ENCODE data around the gene NCAPH2.

NCAPH2 gene

GRCh38 chr22:50520826-50521453 is 12.9 kb downstream of the NCAPH2 start:
- no peak for TF ChIP-seq CTCF (IDR thresholded peaks at IDR 0.05; ENCODE audit: control extremely low read depth, extremely low read depth, low read depth, missing control alignments)
- ChIA-PET POLR2A (interaction anchor here (1.0 kb wide), 1 partner anchor 14 kb away, joined by 3 read pairs; no protein-coding TSS in a partner anchor), CTCF (no interaction called here)
- no peak for DNase-seq (ENCODE audit: extremely low spot score)

GRCh38 chr22:50521710-50522109 is 13.7 kb downstream of the NCAPH2 start:
- TF ChIP-seq CTCF (IDR thresholded peaks at IDR 0.05; ENCODE audit: control extremely low read depth, extremely low read depth, low read depth, missing control alignments), result no peak
- CTCF ChIA-PET, result interaction anchor here (5.1 kb wide), 1 partner anchor 13 kb away, joined by 56 read pairs; the partner anchor contains the start of genes LMF2 and NCAPH2
- DNase-seq (ENCODE audit: extremely low spot score), result no peak
- POLR2A ChIA-PET, result interaction anchor here (1.0 kb wide), 1 partner anchor 13 kb away, joined by 3 read pairs; no protein-coding TSS in a partner anchor

GRCh38 chr22:50522208-50522805 is 14.3 kb downstream of the NCAPH2 start:
- no peak for DNase-seq (ENCODE audit: extremely low spot score)
- CTCF ChIA-PET, result interaction anchor here (1.0 to 5.1 kb wide), 3 partner anchors 14 to 99 kb away, joined by 3 to 56 read pairs (median 4); partner anchors contain the start of genes LMF2, NCAPH2 and SYCE3
- POLR2A ChIA-PET, result interaction anchor here (0.7 to 4.5 kb wide), 4 partner anchors 10 to 14 kb away, joined by 3 to 33 read pairs (median 4); partner anchors contain the start of genes LMF2 and NCAPH2
- TF ChIP-seq CTCF (IDR thresholded peaks at IDR 0.05; ENCODE audit: control extremely low read depth, extremely low read depth, low read depth, missing control alignments), result no peak

DNA sequence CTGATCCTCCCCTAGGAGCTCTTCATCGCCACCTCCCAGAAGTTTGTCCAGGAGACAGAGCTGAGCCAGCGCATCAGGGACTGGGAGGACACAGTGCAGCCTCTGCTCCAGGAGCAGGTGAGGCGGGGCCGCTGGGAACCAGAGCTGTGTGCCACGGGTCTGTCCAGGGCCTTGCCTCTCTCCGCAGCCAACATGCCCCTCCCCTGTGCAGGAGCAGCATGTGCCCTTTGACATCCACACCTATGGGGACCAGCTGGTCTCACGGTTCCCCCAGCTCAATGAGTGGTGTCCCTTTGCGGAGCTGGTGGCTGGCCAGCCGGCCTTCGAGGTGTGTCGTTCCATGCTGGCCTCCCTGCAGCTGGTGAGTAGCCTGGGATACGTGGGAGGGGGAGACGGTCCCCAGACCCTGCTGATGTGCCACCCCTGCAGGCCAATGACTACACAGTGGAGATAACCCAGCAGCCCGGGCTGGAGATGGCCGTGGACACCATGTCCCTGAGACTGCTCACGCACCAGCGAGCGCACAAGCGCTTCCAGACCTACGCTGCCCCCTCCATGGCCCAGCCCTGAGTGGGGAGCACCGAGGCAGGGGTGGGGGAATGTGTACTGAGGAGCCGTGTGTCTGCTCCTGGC is 14.9 kb downstream of the NCAPH2 start:
- POLR2A ChIA-PET, result interaction anchor here (0.7 to 4.5 kb wide), 3 partner anchors 11 to 15 kb away, joined by 3 to 33 read pairs (median 4); partner anchors contain the start of genes LMF2 and NCAPH2
- no peak for DNase-seq (ENCODE audit: extremely low spot score)
- no peak for TF ChIP-seq CTCF (IDR thresholded peaks at IDR 0.05; ENCODE audit: control extremely low read depth, extremely low read depth, low read depth, missing control alignments)
- CTCF ChIA-PET, result interaction anchor here (1.0 to 5.1 kb wide), 3 partner anchors 14 to 98 kb away, joined by 3 to 56 read pairs (median 4); partner anchors contain the start of genes LMF2, NCAPH2 and SYCE3

- CTCF ChIA-PET, result interaction anchor here (1.0 to 5.1 kb wide), 2 partner anchors 15 to 39 kb away, joined by 4 to 56 read pairs; partner anchors contain the start of genes LMF2, NCAPH2 and SYCE3
- DNase-seq (ENCODE audit: extremely low spot score), result no peak
- no peak for TF ChIP-seq CTCF (IDR thresholded peaks at IDR 0.05; ENCODE audit: control extremely low read depth, extremely low read depth, low read depth, missing control alignments)
- POLR2A ChIA-PET, result interaction anchor here (4.5 kb wide), 1 partner anchor 16 kb away, joined by 33 read pairs; the partner anchor contains the start of genes LMF2 and NCAPH2
These were observed 15.4 kb downstream of the NCAPH2 start for GRCh38 chr22:50523458-50523805.

Data from GM10248 (cell line).